Endothelial cell of umbilical vein (primary cell): ENCODE measurements around the gene PRL.

Experiments used
- CTCF ChIP-seq, 2 donors: IDR thresholded peaks; 1 replicate in 1 of 2; 2 replicates in 1 of 2; pipeline ENCODE4 v1.5.1; 2011; ENCODE audit warnings: low read length in 2 of 2, mild to moderate bottlenecking in 2 of 2, moderate library complexity in 2 of 2, control low read depth in 1 of 2, inconsistent platforms in 1 of 2, low read depth in 1 of 2; ENCODE audit not compliant: insufficient read depth in 1 of 2; ENCODE audit errors: extremely low read depth in 1 of 2
- EZH2 ChIP-seq: IDR thresholded peaks from 2 replicates; pipeline ENCODE4 v1.6.1; 2012; ENCODE audit warnings: borderline replicate concordance, low read depth, mild to moderate bottlenecking, moderate library complexity, low read length, inconsistent platforms; ENCODE audit not compliant: severe bottlenecking
- FOS ChIP-seq: IDR thresholded peaks from 2 replicates; pipeline ENCODE4 v1.6.1; 2011; ENCODE audit warnings: mild to moderate bottlenecking, low read length, moderate library complexity, borderline replicate concordance; ENCODE audit not compliant: insufficient read depth
- GATA2 ChIP-seq: IDR thresholded peaks from 2 replicates; pipeline ENCODE4 v1.7.0; 2011; ENCODE audit warnings: low read depth, mild to moderate bottlenecking, moderate library complexity, mixed read lengths, low read length; ENCODE audit not compliant: insufficient read length, insufficient read depth
- JUN ChIP-seq: IDR thresholded peaks from 2 replicates; pipeline ENCODE4 v1.6.1; 2011; ENCODE audit warnings: borderline replicate concordance, low read depth; ENCODE audit not compliant: insufficient read length, insufficient read depth
- MAX ChIP-seq: IDR thresholded peaks from 2 replicates; pipeline ENCODE4 v1.6.1; 2011; ENCODE audit not compliant: insufficient read depth, insufficient read length
- MYC ChIP-seq: IDR thresholded peaks from one replicate; pipeline ENCODE4 v1.6.1; 2011; ENCODE audit warnings: mild to moderate bottlenecking, low read depth, low read length
- POLR2A ChIP-seq: IDR thresholded peaks from 2 replicates; pipeline ENCODE4 v1.6.1; 2012; ENCODE audit warnings: low read depth, mild to moderate bottlenecking, control low read depth, low read length
- POLR2AphosphoS5 ChIP-seq: IDR thresholded peaks from 2 replicates; pipeline ENCODE4 v1.6.1; 2012; ENCODE audit warnings: low read depth, mild to moderate bottlenecking, control low read depth, low read length, moderate library complexity; ENCODE audit not compliant: insufficient read depth

GRCh38 chr6:22249711-22250350 is 47.0 kb downstream of the PRL start:
- TF ChIP-seq CTCF (IDR thresholded peaks at IDR 0.05; ENCODE audit: extremely low read depth in 1 of 2, insufficient read depth in 1 of 2, low read depth in 1 of 2, low read length in 2 of 2) (no peak), EZH2 (no peak), POLR2A (no peak), POLR2AphosphoS5 (no peak), MYC (no peak), JUN (no peak), GATA2 (no peak), MAX (no peak), FOS (no peak)
